NCI-H1417 treated with DMSO at 0.1 percent for 48 hours (cell line): ENCODE data around the gene CLRN3.

Experiments used
- DNase-seq: peaks from one replicate; lab custom pipeline; 2025; lab: John Stamatoyannopoulos, UW

Gene CLRN3

GRCh38 chr10:127874671-127875448 lies 17.9 kb downstream of the CLRN3 start:
- DNase-seq: no peak

- DNase-seq: no peak
Measured at GRCh38 chr10:127873901-127874470, 18.8 kb downstream of the CLRN3 start.

GRCh38 chr10:127872871-127873600 lies 19.7 kb downstream of the CLRN3 start:
- no peak for DNase-seq

GRCh38 chr10:127872011-127872761 lies 20.6 kb downstream of the CLRN3 start:
- no peak for DNase-seq

- no peak for DNase-seq
Measured at GRCh38 chr10:127871631-127872010, 21.1 kb downstream of the CLRN3 start.

- DNase-seq: no peak
Measured at GRCh38 chr10:127869329-127869728, 23.4 kb downstream of the CLRN3 start.

GRCh38 chr10:127867805-127868204 lies 24.9 kb downstream of the CLRN3 start:
- no peak for DNase-seq

GRCh38 chr10:127866276-127867013 lies 26.3 kb downstream of the CLRN3 start:
- no peak for DNase-seq

- DNase-seq: no peak
Measured at GRCh38 chr10:127863231-127863825, 29.4 kb downstream of the CLRN3 start.

- DNase-seq: no peak
Measured at GRCh38 chr10:127860592-127860991, 32.1 kb downstream of the CLRN3 start.

- no peak for DNase-seq
Measured at GRCh38 chr10:127855976-127856375, 36.8 kb downstream of the CLRN3 start.

- no peak for DNase-seq
Measured at GRCh38 chr10:127855591-127855881, 37.2 kb downstream of the CLRN3 start.

- no peak for DNase-seq
Measured at GRCh38 chr10:127854769-127855590, 37.8 kb downstream of the CLRN3 start.

- no peak for DNase-seq
Measured at GRCh38 chr10:127853868-127854768, 38.6 kb downstream of the CLRN3 start.

GRCh38 chr10:127852456-127852855 lies 40.3 kb downstream of the CLRN3 start:
- no peak for DNase-seq

- no peak for DNase-seq
Measured at GRCh38 chr10:127851661-127852194, 41.0 kb downstream of the CLRN3 start.

- DNase-seq: no peak
Measured at GRCh38 chr10:127850944-127851343, 41.8 kb downstream of the CLRN3 start.

- DNase-seq: no peak
Measured at GRCh38 chr10:127849921-127850320, 42.8 kb downstream of the CLRN3 start.

- DNase-seq: no peak
Measured at GRCh38 chr10:127849224-127849623, 43.5 kb downstream of the CLRN3 start.
